NCI-H2196 (cell line): ENCODE data around the gene NOX3.
"Not testable (repeated sequence)": the region's sequence is repeated elsewhere in the genome, so short reads cannot be mapped to it uniquely, and the experiment has no call there.

Source experiments
- DNase-seq: peaks from one replicate; lab custom pipeline; 2025; ENCODE audit not compliant: unreplicated experiment; lab: John Stamatoyannopoulos, UW

NOX3 gene

DNA sequence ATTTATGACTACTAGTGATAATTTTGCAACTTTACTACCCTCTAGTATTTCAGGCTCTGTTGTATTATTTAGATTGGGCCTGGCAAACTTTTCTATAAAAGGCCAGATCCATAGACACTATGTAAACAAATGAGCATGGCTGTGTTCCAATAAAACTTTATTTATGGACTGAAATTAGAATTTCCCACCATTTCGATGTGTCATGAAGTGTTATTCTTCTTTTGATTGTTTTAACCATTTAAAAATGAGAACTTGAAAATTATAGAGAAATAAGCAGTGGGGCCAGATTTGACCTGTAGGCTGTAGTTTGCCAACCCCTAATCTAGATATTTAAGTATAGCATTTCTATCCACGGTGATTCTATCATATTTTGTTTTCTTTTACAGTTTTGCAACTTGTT is 79.8 kb downstream of the NOX3 start:
- DNase-seq: no peak

DNA sequence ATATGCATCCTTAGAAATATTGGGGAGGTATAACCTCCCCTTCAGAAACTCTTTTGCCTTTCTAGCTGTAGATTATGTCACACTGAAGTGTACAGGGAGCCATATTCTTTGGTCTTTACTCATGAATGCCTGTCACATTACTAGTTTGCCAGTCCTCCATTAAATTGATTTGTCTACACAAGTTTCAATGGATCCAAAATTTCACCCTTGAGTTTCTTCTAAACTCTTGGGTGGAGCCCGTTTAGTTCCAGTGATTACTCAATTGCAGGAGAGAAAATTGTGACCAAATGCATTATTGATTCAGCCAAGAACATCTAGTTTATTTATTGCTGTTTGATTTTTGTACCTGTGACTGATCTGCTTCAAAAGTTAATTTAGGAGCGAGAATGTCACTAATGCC is 81.0 kb downstream of the NOX3 start:
- no peak for DNase-seq

DNA sequence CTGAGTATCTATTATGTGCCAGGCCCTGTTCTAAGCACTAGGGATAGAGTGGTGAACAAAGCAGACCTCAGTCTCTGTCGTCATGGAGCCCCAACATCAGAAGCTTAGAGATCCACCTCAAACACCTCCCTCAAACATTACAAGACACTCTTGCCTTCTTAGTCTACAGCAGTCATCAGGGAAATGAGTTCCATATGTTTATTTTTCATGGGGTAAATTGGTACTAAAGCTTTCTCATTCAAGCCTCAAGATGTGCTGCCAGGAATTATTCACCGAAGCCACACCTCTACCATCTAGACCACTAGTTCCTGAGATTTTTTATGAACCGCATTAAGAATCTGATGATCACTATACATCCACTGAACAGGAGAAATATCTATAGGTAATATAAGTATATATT is 82.4 kb downstream of the NOX3 start:
- no peak for DNase-seq

DNA sequence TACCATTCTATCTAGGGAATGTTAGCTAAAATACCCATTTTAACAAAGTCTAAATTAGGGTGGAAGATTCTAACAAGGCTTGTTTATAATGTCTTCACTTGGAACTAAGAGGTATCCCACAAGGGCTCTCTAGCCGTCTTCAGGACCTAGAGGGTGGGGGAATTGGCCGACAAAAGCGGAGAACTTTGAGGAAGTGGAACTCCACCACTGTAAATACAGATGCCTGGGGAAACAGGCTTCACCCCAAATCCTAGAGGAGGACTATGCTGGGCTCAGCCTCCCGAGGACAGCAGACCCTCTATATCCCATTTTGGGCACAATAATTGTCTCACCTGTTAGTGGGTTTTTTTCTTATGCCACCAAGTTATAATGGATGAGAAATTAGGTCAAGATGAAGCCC is 83.4 kb downstream of the NOX3 start:
- DNase-seq: no peak

DNA sequence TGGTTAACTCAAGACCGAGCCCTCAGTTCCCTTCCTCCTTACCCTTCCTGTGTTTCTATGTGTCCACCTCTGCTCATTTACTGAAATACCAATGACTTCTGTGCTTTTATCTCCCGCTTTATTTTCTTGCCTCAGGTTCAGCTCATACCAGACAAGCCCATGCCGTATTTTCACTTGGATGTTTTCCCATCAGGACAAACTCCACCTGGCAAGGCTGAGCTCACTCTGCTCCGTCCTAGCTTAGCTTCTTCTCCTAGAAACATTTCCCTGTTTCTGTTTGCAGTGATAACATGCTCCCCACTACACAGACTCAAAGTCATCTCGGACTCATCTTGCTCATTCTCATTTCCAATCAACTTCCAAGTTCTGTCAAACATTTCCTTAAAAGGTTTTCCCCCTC is 84.4 kb downstream of the NOX3 start:
- DNase-seq: no peak

DNA sequence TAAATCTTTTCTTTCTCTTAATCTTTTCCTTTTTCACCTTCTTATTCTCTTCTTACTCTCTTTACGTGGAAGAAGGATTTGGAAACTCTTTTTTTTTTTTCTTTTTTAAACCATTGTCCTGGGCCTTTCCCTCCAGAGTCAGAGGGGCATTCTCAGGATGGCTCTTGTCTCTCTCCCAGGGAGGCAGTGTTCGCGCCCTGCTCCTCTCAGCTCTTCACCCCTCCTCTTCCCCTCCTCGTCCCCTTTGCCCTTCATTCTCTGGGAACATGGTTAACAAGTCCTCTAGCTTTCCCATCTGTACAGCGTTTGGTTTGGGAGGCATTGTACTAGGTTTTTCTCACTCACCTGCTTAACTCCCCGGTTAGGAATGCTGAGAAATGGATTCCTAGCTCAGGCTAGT is 89.3 kb downstream of the NOX3 start:
- no peak for DNase-seq

DNA sequence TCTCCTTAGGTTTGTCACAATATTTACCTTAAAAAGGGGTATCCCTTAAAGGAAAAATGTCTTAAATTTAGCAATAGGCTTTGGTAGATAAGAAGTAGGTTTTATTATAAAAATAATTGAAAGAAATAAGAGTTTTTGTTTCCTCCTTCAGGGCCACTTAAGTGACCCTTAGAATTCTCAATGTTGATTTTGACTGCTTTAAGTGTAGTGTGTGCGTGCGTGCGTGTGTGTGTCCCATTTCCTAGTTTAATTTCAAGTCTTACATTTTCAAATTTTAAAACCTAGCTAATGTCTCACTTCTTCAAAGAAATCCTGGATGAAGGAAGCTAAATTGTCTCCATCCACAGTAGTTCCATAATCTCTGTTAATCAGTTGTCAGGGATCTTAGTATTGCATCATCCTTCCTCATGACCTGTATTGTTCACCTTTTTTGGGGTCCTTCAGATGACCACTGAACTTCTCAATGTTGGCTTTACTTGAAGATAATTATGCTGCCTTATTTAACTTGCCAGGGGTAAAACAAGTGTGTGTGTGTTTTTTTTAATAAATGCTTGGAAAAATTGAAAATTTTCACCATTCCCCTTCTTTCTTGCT is 90.7 kb downstream of the NOX3 start:
- no peak for DNase-seq

DNA sequence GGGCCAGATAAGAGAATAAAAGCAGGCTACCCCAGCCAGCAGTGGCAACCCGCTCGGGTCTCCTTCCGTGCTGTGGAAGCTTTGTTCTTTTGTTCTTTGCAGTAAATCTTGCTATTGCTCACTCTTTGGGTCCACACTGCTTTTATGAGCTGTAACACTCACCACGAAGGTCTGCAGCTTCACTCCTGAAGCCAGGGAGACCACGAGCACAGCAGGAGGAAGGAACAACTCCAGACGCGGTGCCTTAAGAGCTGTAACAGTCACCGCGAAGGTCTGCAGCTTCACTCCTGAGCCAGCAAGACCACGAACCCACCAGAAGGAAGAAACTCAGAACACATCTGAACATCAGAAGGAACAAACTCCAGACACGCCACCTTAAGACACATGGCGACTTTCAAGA is 91.6 kb downstream of the NOX3 start:
- not testable (repeated sequence) for DNase-seq

DNA sequence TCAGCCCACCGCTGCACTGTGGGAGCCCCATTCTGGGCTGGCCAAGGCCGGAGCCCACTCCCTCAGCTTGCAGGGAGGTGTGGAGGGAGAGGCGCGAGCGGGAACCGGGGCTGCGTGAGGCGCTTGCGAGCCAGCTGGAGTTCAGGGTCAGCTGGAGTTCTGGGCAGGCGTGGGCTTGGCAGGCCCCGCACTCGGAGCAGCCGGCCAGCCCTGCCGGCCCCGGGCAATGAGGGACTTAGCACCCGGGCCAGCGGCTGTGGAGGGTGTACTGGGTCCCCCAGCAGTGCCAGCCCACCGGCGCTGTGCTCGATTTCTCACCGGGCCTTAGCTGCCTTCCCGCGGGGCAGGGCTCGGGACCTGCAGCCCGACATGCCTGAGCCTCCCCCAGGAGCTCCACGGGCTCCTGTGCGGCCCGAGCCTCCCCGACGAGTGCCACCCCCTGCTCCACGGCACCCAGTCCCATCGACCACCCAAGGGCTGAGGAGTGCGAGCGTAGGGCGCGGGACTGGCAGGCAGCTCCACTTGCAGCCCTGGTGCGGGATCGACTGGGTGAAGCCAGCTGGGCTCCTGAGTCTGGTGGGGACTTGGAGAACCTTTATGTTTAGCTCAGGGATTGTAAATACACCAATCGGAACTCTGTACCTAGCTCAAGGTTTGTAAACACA is 92.5 kb downstream of the NOX3 start:
- not testable (repeated sequence) for DNase-seq

DNA sequence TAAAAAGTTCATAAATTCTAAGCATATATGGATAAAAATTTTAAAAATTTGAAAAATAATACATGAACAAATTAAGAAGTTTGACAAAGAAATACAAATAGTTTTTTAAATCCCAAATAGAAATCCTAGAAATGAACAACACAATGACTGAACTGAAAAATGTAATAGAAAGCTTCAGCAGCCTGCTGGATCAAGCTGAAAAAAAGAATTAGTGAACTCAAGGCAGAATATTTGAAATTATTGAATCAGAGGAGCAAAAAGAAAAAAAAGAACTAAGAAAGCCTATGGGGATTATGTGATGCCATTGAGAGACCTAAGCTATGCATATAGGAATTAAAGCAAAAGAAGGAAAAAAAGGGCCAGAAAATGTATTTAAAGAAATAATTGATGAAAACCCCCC is 101.5 kb downstream of the NOX3 start:
- no peak for DNase-seq

DNA sequence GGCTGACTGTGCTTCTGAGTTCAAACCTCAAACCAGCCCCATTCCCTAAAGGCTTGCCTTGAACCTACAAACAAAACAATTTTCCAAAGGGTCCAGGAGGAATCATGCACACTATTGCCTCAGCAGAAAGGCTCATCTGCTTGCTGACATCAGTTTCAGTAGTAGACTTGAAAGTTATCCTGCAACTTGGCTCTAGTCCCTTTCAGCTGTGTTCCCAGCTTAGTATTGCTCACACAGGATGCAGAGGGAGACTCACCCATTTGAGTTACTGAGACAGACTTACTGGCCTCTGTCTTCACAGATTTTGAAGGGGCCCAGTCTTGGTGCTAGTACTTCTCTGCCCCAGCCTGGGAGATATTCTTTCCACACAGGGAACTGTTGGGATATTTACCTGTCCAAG is 102.8 kb downstream of the NOX3 start:
- no peak for DNase-seq

DNA sequence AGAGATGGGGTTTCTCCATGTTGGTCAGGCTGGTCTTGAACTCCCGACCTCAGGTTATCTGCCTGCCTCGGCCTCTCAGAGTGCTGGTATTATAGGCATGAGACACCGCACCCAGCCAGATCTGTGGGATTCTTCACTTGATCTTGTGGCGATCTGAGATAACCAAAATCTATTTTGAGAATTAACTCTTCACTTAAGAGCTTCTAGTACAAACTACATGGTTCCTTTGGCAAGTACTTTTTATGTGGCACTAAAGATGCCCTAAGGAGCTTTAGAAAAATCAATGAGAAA is 103.6 kb downstream of the NOX3 start:
- no peak for DNase-seq

DNA sequence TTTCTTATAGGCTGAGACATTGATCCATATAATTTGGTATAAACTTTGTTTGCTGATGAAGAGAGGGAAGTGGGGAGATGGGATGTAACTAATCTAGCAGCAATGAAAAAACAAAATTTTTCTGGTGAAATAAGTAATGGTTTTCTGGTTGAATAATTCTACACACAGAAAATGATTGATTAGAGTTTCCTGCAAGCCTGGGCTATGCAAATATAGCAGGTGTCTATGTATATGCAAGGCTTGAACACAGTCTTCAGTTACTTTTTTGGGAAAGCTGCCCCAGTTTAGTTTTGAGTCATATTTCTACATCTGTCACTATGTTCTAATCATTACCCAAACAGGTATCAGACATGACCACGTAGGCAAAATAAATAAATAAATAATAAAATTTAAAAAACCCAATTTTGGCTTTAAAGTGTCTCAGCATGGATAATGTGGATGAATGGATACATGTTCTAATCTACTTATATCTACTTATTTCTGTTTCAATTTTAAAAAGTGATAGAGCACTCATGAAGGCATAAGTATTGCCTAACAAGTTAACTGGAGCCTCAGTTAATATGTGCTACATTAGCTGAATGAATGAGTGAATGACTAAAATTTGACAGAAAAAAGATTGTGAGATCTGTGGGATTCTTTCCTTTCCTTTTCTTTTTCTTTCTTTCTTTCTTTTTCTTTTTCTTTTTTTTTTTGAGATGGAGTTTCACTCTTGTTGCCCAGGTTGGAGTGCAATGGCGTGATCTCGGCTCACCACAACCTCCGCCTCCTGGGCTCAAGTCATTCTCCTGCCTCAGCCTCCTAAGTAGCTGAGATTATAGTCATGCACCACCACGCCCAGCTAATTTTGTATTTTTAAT is 104.1 kb downstream of the NOX3 start:
- DNase-seq: no peak

DNA sequence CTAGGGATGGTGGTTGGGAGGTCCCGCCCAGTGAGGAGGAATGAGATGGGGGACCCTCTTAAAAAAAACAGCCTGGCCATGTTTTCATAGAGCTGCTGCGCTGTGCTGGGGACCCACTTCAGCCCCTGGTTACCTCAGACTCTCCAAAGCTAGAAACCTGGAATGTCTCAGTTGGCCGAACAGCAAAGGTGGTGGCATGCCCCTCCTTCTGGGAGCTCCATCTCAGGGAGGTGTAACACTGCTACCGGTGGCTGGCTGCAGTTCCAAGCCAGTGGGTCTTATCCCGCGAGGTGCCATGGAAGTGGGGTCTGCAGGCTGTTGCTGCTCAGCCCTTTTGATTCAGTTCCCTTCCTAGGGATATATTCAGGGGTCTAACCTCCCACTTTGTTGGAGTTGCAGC is 105.7 kb downstream of the NOX3 start:
- no peak for DNase-seq

DNA sequence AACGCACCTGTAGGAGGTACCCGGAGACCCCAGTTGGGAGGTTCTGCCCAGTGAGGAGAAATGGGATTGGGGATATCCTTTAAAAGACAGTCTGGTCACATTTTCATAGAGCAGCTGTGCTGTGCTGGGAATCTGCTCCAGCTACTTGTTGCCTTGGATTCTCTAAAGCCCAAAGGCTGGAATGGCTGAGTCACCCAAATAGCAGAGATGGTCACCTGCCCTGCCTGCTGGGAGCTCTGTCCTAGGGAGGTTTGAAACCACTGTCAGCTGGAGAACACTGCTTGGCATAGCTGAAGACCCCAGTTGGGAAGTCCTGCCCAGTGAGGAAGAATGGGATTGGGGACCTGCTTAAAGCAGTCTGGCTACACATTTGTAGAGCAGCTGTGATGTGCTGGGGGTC is 106.5 kb downstream of the NOX3 start:
- DNase-seq: no peak

DNA sequence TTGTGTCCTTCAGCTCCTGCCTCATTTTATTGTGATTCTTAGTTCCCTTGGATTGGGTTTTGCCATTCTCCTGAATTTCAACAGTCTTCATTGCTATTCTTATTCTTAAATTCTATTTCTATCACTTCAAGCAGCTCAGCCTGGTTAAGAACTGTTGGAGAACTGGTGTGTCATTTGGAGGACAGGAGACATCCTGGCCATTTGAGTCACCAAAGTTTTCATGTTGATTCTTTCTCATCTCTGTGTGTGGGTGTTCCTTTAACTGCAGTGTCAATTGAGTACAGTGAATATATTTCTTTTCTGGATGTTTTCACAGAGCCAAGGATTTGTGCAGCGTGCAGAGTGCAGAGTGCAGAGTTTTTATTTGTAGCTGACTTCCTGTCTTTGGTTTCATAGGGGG is 107.8 kb downstream of the NOX3 start:
- DNase-seq: no peak

DNA sequence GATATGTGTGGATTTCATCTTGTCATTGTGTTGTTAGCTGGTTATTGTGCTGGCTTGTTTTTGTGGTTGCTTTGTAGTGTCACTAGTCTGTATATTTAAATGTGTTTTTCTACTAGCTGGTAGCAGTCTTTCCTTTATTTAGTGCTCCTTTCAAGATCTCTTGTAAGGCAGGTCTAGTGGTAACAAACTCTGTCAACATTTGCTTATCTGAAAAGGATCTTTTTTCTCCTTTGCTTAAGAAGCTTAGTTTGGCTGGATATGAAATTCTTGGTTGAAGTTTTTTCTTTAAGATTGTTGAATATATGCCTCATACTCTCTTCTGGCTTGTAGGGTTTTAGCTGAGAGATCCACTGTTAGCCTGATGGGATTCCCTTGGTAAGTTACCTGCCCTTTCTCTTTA is 108.7 kb downstream of the NOX3 start:
- DNase-seq: no peak
